GM19240 (cell line): ENCODE measurements around the gene GTF3C2.
"Not testable (repeated sequence)": the region's sequence is repeated elsewhere in the genome, so short reads cannot be mapped to it uniquely, and the experiment has no call there.

ENCODE experiments used
- DNase-seq: peaks from one replicate; pipeline ENCODE4 v3.0.0; 2011; ENCODE audit warnings: low spot score; ENCODE audit not compliant: insufficient read length

The GTF3C2 gene

DNA sequence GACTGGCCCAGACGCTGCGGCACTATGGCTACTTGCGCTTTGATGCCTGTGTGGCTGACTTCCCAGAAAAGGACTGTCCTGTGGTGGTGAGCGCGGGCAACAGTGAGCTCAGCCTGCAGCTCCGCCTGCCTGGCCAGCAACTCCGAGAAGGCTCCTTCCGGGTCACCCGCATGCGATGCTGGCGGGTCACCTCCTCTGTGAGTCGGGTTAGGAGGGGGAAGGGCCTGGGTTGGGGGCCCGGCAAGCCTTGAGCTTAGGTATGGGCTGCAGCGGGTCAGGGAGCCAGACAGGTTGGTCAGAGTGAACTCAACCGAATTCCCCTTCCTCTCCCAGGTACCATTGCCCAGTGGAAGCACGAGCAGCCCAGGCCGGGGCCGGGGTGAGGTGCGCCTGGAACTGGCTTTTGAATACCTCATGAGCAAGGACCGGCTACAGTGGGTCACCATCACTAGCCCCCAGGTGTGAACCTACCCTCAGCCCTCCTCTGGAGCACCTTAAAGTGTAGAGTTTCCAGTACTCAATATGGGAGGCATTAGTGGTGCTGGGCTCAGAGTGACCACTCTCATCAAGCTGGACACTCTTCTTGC lies 19.0 kb upstream of the GTF3C2 start:
- DNase-seq = no peak

GRCh38 chr2:27373567-27373966 lies 17.0 kb upstream of the GTF3C2 start:
- no peak for DNase-seq

- DNase-seq = no peak
These were observed 16.4 kb upstream of the GTF3C2 start for GRCh38 chr2:27372937-27373336.

DNA sequence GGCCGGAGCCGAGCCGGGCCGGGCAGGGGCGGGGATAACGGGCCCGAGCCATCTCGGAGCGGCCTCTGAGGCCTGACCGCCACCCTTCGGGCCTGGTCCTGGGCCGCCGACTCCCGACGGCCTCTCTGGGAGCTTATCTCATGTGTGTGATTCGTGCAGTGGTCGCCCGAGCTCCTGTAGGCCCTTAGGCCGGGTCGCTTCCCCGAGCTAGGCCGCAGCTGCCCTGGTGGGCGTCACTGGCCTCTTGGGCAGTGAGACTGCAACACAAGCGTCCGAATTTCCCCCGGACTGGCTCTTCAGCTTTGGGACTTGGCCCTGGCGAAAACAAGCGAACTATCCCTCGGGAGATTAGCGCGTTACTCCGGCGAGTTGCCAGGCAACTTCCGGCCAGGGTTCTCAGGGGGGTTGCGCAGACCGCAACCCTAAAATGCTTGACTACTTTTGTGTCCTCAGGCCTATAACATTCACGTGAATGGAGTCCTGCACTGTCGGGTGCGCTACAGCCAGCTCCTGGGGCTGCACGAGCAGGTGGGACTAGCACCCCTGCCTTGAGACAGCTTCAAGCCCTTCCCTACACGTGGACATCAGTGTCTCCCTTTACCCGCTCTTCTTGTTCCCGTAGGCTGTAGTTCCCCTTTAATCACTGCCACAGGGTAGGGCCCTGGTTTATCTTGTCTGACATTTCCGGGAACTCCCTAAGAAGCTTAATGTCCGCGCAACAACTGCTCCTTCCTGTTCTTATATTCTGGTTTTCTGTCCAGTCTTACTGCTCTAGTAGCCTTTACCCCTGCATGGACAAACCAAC lies 14.5 kb upstream of the GTF3C2 start:
- no peak for DNase-seq

DNA sequence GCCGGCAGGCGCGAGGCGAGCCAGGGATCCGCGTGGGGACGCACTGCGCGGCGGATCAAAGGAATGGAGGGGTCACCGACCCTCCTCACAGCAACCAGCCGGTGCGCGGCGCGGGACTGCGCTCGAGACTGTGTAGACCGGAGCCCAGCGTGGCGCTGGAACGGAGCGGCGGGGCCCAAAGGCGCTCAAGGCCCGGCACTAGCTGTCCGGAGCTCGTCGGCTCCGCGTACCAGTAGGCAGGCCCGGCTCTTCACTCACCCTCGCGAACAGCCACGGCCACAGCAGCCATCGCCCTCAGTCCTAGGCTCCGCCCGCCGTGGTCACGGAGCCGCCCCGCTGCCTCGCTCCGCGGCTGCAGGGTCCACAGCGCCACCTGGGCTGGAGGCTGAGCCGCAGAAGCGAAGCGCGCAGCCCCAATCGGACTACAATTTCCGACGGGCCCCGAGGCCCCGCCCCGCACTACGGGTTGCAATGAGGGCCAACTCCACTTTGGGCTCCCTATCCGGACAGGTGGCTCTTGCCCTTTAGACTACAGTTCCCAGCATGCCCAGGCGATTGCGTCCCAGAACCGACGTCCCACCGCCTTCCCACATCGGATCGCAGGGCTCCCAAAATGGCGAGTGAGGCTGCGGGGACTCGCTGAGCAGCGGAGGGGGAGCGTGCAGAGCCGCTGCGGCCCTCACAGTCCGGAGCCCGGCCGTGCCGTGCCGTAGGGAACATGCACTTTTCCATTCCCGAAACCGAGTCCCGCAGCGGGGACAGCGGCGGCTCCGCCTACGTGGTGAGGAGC lies 13.7 kb upstream of the GTF3C2 start, which contains the start of the genes EIF2B4 and SNX17:
TSS of gene EIF2B4 (minus strand) at position 313 of the 790 bp plus-strand sequence. CDS start at position 289, 24 bp downstream.
TSS of gene SNX17 (plus strand) at position 591 of the 790 bp plus-strand sequence. CDS start at position 719, 128 bp downstream.
- DNase-seq = peak; percentile 92

GRCh38 chr2:27369471-27370025 lies 13.0 kb upstream of the GTF3C2 start:
- no peak for DNase-seq

- no peak for DNase-seq
These were observed 7.4 kb upstream of the GTF3C2 start for GRCh38 chr2:27363933-27364332.

GRCh38 chr2:27362678-27363420 lies 6.3 kb upstream of the GTF3C2 start:
- DNase-seq = no peak

GRCh38 chr2:27356056-27356381 lies 545 bp downstream of the GTF3C2 start:
- no peak for DNase-seq

GRCh38 chr2:27354597-27354927 lies 2.0 kb downstream of the GTF3C2 start:
- DNase-seq = no peak

DNA sequence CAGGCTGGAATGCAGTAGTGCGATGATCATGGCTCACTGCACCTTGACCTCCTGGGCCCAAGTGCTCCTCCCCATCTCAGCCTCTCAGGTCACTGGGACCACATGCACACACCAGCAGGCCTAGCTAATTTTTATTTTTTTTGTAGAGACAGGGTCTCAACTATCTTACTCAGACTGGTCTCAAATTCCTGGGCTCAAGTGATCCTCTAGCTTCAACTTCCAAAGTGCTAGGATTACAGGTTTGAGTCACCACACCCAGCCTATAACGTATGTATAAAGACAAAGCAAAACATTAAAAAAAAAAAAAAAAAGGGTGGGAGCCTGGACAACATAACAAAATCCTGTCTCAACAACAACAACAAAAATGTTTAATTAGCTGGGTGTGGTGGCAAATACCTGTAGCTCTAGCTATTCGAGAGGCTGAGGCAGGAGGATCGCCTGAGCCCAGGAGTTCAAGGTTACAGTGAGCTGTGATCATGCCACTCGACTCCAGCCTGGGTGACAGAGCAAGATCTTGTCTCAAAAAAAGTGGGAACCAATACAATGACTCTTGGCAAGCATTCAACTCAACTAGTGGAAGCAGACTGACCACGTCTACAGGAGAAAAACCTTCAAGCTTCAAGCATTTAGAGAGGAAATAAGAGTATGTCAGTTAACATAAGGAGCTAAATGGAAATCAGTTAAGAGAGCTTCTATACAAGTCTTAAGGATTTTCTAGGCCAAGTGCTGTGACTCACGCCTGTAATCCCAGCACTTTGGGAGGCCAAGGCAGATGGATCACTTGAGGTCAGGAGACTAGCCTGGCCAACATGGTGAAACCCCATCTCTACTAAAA lies 2.6 kb downstream of the GTF3C2 start:
- no peak for DNase-seq

- DNase-seq = not testable (repeated sequence)
These were observed 3.2 kb downstream of the GTF3C2 start for GRCh38 chr2:27353386-27353761.

- DNase-seq = no peak
These were observed 4.6 kb downstream of the GTF3C2 start for GRCh38 chr2:27351802-27352598.

DNA sequence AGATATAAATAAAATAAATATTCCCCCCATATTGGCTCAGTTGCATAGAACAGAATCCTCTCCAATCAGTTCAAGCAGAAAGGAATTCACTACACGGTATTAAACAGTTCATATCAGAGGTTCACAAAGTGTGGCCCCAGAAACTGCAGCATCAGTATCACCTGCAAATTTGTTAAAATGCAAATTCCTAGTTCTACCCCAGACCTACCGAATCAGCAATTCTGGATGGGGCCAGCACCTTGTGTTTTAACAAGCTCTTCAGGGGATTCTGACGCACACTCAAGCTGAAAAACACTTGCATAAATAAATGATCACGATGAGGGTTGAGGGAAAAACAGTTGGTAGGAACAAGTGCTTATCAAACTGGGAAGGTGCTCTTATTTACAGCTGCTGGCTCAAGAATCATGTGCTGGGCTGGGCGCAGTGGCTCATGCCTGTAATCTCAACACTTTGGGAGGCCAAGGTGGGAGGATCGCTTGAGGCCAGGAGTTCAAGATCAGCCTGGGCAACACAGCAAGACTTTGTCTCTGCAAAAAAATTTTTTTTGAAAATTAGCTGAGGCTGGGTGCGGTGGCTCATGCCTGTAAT lies 6.4 kb downstream of the GTF3C2 start:
- DNase-seq = no peak

DNA sequence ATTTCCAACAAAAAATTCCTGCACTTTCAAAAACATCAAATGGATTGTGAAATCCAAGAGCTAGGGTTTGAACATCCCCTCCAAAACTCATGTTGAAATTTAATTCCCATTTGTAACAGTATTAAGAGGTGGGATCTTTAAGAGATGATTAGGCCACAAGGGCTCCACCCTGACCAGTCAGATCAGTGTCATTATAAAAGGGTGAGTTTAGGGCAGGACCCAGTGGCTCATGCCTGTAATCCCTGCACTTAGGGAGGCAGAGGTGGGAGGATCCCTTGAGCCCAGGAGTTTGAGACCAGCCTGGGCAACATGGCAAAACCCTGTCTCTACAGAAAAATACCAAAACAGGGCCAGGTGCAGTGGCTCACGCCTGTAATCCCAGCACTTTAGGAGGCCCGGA lies 8.9 kb downstream of the GTF3C2 start:
- no peak for DNase-seq

GRCh38 chr2:27336173-27336572 lies 20.4 kb downstream of the GTF3C2 start:
- no peak for DNase-seq

GRCh38 chr2:27335311-27335710 lies 21.3 kb downstream of the GTF3C2 start:
- DNase-seq = no peak

DNA sequence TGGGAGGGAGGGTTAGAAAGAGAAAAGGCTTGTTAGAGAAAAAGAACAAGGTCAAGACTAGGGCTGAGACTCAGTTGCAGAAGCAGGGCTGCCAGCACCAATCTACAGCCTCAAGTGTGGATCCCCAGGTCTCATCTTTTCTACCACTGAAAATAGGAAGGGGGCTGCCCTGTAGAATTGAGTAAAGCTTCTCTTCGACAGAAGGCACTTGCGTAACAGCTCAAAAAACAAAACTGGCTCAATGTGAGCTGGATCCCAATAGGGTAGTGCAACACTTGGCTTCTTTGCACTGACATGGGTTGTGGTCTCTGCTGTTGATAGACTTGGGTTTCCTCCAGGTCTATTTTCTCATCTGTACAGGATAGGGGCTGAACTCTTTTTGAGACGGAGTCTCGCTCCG lies 31.8 kb downstream of the GTF3C2 start:
- no peak for DNase-seq

GRCh38 chr2:27323596-27324285 lies 32.8 kb downstream of the GTF3C2 start:
- no peak for DNase-seq
